PFSK-1 (cell line): Measurements from ENCODE around the gene MOK.

Source experiments
- FOXP2 ChIP-seq: optimal IDR thresholded peaks from 2 replicates; pipeline ENCODE3; 2011; ENCODE audit warnings: borderline replicate concordance, control low read depth, inconsistent platforms; ENCODE audit not compliant: insufficient read depth; ENCODE audit errors: extremely low read length, extremely low read depth
- POLR2AphosphoS5 ChIP-seq: IDR thresholded peaks from 2 replicates; pipeline ENCODE4 v1.6.1; 2012; ENCODE audit warnings: low read depth, mild to moderate bottlenecking, control low read depth, low read length, moderate library complexity
- SIN3A ChIP-seq: IDR thresholded peaks from 2 replicates; pipeline ENCODE4 v1.6.1; 2012; ENCODE audit warnings: mild to moderate bottlenecking, low read length, moderate library complexity, borderline replicate concordance; ENCODE audit not compliant: insufficient read depth
- TAF1 ChIP-seq: IDR thresholded peaks from 2 replicates; pipeline ENCODE4 v1.6.1; 2012; ENCODE audit warnings: low read length, control low read depth, borderline replicate concordance; ENCODE audit not compliant: insufficient read depth
- TF ChIP-seq, protein P1 (sequence below), 2 experiments: IDR thresholded peaks; 2 replicates each; pipeline versions ENCODE4 v1.6.1 to v1.8.0; 2011 to 2012; ENCODE audit warnings: low read depth in 2 of 2, low read length in 2 of 2, control low read depth in 1 of 2, inconsistent platforms in 1 of 2, mild to moderate bottlenecking in 1 of 2, moderate library complexity in 1 of 2; ENCODE audit not compliant: insufficient read depth in 1 of 2

Gene MOK

DNA sequence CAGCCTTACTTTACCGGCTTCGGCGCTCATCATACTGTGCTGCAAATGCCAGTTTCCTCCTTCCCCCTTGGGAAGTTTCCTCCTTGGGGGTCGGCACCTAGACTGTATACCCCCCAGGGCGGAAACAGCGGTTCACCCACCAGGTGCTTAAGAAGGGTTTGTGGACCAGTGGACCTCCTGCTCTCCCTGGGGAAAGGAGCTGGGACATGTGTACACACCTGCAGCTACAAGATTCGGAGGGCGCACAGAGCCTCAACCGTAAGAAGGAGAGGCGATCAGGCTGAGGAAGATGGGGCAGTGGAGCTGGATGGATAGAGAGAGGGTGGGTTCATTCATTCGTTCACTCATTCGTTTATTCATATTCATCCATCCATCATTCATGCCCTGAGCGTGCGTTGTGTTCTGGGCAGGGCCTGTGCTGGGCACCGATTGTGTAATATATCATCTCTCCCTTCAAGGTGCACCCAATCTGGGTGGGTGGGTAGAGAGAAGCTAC is 13.9 kb upstream of the MOK start:
- TF ChIP-seq, protein P1, sequence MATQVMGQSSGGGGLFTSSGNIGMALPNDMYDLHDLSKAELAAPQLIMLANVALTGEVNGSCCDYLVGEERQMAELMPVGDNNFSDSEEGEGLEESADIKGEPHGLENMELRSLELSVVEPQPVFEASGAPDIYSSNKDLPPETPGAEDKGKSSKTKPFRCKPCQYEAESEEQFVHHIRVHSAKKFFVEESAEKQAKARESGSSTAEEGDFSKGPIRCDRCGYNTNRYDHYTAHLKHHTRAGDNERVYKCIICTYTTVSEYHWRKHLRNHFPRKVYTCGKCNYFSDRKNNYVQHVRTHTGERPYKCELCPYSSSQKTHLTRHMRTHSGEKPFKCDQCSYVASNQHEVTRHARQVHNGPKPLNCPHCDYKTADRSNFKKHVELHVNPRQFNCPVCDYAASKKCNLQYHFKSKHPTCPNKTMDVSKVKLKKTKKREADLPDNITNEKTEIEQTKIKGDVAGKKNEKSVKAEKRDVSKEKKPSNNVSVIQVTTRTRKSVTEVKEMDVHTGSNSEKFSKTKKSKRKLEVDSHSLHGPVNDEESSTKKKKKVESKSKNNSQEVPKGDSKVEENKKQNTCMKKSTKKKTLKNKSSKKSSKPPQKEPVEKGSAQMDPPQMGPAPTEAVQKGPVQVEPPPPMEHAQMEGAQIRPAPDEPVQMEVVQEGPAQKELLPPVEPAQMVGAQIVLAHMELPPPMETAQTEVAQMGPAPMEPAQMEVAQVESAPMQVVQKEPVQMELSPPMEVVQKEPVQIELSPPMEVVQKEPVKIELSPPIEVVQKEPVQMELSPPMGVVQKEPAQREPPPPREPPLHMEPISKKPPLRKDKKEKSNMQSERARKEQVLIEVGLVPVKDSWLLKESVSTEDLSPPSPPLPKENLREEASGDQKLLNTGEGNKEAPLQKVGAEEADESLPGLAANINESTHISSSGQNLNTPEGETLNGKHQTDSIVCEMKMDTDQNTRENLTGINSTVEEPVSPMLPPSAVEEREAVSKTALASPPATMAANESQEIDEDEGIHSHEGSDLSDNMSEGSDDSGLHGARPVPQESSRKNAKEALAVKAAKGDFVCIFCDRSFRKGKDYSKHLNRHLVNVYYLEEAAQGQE (IDR thresholded peaks at IDR 0.05; ENCODE audit: insufficient read depth in 1 of 2, low read depth in 2 of 2, low read length in 2 of 2) = no peak
- TF ChIP-seq FOXP2 (no peak), POLR2AphosphoS5 (no peak), SIN3A (no peak), TAF1 (no peak)

DNA sequence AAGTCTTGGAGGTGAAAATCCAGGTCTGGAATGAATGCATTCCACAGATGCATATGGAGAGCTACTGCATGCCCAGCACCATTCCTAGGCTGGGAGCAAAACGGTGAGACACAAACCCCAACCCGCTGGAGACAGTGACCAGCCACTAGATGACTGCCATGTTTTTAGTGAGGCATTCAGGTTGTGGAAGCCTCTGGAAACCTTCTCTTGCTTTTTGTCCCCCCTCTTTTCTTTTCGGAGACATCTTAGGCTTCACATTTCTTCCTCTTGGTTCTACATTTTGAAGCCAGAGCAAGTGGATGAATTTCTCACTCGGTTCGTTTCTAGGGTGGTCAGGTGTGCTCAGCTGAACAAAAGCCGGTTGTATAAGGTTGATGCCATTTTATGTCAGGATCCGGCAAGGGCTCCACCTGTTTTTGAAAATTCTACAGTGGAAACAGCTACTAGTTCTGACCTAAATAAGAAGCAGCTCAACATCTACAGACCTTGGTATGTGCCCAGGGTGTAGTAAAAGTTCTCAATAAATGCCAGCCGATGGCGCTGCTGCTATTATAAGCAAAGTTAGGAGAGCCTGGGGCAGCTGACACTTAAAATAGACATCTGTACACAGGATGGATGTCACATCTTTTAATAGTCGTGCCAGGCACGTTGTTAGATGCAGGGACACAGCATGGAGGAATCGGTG is 12.7 kb upstream of the MOK start:
- TF ChIP-seq FOXP2 (no peak), TAF1 (no peak)

- TF ChIP-seq TAF1 = no peak
- TF ChIP-seq POLR2AphosphoS5 = no peak
Measured at GRCh38 chr14:102316743-102317563, 12.0 kb upstream of the MOK start.

GRCh38 chr14:102316338-102316742 is 11.4 kb upstream of the MOK start:
- TF ChIP-seq POLR2AphosphoS5 = no peak
- TF ChIP-seq SIN3A = no peak
- no peak for TF ChIP-seq TAF1
- TF ChIP-seq FOXP2 = no peak

- TF ChIP-seq, protein P1 (IDR thresholded peaks at IDR 0.05; ENCODE audit: insufficient read depth in 1 of 2, low read depth in 2 of 2, low read length in 2 of 2) = no peak
- TF ChIP-seq TAF1 = no peak
- no peak for TF ChIP-seq SIN3A
- no peak for TF ChIP-seq FOXP2
- no peak for TF ChIP-seq POLR2AphosphoS5
Measured at GRCh38 chr14:102315121-102315520, 10.2 kb upstream of the MOK start.

DNA sequence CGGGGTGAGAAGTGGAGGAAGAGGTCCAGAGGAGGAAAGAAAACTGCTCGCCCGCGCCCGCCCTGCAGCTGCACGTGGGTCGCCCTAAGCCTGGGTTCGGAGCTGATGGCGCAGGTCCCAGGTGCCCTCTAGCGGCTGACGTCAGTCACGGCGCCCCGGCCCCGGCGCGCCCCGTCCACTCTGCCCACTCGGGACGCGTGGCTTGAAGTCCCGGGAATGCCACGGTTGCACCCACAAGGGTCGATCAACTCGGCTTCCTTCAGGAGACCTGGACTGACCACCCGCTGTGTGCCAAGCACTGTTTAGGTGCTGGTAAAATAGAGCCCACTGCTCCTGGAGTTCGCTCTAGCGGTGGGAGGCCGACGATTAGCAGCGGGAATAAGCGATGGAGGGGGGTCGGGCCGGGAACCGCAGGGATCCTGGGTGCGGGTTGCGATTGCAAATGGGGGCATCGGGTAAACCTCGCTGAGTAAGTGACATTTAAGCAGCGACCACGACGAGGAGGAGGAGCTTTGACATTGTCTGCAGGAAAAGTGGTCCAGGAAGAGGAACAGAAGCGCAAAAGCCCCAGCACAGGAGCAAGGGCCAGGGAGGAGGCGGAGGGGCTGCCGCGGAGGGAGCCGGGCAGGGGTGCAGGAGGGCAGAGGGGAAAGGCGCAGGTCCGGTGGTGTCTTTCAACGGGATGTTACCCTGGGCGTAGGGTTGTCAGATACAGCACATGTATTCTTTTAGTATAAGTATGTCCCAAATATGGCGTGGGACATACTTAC is 9.5 kb upstream of the MOK start:
- TF ChIP-seq TAF1 (no peak), SIN3A (peak; percentile 42; the same call in 1 of the 2 replicates)

DNA sequence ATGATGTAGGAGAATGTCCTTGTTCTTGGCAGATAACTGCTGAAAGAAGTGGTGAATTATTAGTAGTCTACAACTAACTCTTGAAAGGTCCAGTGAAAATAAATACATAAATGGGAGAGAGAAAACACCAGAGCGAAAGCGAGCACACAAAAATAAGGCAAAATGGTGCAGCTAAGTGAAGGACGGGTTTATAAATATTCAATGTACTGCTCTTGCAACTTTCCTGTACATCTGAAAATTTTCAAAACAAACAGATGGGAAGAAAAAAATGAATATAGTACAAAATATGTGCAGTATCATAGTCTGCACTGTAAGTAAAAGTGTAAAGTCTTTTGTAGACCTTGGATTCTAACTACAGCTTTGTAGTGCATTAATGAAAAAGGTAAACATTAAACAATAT is 1.3 kb downstream of the MOK start:
- no peak for TF ChIP-seq SIN3A
- TF ChIP-seq, protein P1 (IDR thresholded peaks at IDR 0.05; ENCODE audit: insufficient read depth in 1 of 2, low read depth in 2 of 2, low read length in 2 of 2) = no peak
